HG03196 (cell line): ENCODE data around the gene ANKHD1.

Experiments used
- ATAC-seq: cut with Tn5 transposase; IDR thresholded peaks from one replicate; pipeline ENCODE4 v1.9.1; 2021; ENCODE audit not compliant: unreplicated experiment

The ANKHD1 gene, protein sequence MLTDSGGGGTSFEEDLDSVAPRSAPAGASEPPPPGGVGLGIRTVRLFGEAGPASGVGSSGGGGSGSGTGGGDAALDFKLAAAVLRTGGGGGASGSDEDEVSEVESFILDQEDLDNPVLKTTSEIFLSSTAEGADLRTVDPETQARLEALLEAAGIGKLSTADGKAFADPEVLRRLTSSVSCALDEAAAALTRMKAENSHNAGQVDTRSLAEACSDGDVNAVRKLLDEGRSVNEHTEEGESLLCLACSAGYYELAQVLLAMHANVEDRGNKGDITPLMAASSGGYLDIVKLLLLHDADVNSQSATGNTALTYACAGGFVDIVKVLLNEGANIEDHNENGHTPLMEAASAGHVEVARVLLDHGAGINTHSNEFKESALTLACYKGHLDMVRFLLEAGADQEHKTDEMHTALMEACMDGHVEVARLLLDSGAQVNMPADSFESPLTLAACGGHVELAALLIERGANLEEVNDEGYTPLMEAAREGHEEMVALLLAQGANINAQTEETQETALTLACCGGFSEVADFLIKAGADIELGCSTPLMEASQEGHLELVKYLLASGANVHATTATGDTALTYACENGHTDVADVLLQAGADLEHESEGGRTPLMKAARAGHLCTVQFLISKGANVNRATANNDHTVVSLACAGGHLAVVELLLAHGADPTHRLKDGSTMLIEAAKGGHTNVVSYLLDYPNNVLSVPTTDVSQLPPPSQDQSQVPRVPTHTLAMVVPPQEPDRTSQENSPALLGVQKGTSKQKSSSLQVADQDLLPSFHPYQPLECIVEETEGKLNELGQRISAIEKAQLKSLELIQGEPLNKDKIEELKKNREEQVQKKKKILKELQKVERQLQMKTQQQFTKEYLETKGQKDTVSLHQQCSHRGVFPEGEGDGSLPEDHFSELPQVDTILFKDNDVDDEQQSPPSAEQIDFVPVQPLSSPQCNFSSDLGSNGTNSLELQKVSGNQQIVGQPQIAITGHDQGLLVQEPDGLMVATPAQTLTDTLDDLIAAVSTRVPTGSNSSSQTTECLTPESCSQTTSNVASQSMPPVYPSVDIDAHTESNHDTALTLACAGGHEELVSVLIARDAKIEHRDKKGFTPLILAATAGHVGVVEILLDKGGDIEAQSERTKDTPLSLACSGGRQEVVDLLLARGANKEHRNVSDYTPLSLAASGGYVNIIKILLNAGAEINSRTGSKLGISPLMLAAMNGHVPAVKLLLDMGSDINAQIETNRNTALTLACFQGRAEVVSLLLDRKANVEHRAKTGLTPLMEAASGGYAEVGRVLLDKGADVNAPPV (N-terminal part only)

DNA sequence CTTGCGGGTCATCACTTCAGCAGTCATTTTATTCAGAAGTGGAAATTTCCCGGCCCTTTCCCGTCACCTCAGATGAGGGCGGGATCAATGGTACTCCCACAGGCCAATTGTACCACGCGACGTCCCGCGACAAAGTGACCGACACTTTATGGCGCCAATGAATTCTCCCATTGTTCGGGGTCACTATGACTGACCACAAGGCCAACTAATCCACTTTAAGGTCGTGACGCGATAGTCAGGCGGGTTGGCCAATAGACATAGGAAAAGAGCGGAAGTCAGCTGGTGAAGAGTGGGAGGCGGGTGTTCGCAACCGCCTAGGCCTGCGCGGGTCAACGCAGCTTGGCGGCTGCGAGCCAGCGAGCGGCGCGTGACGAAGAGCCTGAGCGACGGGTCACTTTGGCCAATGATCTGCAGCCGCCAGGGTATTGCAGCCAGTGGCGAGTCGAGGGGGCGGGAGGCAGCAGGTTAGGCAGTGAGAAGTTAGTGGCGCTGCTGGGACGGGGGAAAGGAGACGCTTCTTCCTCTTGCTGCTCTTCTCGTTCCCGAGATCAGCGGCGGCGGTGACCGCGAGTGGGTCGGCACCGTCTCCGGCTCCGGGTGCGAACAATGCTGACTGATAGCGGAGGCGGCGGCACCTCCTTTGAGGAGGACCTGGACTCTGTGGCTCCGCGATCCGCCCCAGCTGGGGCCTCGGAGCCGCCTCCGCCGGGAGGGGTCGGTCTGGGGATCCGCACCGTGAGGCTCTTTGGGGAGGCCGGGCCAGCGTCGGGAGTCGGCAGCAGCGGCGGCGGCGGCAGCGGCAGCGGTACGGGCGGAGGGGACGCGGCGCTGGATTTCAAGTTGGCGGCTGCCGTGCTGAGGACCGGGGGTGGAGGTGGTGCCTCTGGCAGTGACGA is at the start of gene ANKHD1:
TSS of gene ANKHD1 (plus strand) at position 472 of the 896 bp plus-strand sequence. CDS start at position 607, 135 bp downstream.
- peak; percentile 92 for ATAC-seq

DNA sequence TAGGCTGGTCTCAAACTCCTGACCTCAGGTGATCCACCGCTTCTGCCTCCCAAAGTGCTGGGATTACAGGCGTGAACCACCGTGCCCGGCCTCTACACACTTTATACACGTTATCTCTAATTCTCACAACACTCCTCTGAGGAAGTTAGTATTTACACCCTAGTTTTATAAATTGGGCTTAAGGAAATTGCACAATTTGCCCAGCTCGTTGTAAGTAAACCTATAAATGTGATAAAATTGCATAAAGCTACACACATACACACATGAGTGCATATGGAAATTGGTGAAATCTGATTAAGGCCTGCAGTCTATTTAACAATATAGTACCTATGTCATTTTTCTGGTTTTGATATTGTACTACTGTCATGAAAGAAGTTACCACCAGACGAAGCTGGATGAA is 46.1 kb upstream of the ANKHD1 start:
- ATAC-seq: no peak

DNA sequence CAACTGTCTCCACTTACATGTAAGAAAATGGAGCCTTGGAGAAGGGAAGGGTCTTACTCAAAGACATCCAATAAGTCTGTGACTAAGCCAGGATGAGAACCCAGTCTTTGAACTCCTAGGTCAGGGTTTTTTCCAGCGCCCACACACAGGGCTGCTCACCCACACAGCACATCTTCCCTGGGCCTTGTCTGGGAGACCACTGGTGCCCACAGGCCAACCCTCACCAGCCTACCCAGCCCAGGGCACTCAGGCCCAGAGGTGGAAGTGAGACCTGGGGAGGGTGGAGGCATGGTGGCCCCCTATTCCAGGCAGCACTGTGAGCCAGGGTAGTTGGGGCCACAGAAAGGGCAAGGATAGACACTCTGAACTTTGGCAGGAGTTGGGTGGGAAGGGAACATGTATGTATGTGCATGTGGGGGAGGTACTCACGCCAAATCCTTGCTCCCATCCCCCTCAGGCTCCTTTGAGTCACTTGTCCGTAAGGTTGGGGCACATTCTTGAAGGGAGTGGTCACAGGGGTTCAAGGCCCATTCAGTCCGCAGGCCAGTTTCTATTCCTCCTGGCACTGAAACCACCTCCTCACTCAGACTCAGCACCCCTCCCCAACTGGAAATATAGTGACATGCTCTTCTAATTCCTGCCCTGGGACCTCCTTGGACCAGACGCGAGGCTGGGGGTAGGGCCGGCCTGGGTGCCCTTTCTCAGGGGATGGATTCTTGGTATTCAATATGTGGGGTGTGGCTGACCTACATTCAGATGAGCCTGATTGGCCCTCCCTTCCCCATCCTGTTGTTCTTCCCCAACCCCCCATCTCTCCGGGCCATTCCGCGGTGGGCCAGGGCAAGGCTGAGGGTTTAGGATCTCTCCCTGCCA is 44.5 kb upstream of the ANKHD1 start:
- ATAC-seq: no peak

DNA sequence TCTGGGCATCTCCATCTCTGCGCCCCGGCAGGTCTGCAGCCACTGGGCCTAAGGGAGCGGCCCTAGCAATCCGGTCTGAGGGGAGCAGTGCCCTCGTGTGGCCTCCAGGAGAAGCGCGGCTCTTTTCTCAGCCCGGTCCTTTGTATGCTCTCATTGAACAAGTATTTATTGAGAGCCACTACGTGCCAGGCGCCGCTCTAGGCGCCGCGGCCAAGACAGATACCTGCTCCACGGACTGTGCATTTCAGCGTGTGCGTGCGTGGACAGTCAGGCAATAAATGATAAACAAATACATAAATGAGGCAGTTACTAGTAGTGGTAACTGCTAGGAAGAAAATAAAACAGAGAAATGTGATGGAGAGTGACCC is 43.9 kb upstream of the ANKHD1 start:
- ATAC-seq: peak; percentile 85

DNA sequence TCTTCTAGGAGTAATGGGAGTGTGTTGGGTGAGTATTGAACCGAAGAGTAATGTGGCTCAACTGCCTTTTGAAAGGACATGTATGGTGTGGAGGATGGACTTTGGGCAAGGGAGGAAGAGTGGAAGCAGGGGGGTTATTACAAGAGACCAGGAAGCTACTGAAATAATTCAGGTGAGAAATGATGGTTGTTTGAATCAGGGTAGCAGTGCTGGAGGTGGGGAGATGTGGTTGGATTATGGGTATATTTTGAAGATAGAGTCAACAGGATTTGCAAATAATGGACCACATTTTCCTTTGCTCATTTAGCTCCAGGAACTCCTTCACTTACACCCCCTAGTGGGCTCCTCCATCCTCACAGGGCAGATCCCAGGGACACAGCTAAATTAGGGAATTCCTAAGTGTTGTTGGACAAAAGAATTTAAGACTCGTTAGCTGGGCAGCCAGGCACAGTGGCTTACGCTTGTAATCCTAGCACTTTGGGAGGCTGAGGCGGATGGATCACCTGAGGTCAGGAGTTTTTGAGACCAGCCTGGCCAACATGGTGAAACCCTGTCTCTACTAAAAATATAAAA is 42.8 kb upstream of the ANKHD1 start:
- ATAC-seq: no peak

DNA sequence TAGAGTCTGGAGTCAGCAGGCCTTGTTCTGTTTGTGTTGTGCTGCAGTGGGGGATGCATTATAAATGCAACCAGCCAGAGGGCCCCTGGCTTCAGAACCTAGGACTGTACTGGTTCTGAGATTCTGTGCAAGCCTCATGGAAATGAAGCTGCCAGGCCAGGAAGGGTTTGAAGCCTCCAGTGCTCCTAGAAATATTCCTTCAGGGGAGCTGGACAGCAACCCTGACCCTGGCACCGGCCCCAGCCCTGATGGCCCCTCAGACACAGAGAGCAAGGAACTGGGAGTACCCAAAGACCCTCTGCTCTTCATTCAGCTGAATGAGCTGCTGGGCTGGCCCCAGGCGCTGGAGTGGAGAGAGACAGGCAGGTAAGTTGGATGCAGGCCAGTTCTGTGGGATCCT is 41.5 kb upstream of the ANKHD1 start, which contains the start of gene SLC4A9:
TSS of gene SLC4A9 (plus strand) at position 94 of the 400 bp plus-strand sequence. CDS start at position 137, 43 bp downstream.
- ATAC-seq: no peak

DNA sequence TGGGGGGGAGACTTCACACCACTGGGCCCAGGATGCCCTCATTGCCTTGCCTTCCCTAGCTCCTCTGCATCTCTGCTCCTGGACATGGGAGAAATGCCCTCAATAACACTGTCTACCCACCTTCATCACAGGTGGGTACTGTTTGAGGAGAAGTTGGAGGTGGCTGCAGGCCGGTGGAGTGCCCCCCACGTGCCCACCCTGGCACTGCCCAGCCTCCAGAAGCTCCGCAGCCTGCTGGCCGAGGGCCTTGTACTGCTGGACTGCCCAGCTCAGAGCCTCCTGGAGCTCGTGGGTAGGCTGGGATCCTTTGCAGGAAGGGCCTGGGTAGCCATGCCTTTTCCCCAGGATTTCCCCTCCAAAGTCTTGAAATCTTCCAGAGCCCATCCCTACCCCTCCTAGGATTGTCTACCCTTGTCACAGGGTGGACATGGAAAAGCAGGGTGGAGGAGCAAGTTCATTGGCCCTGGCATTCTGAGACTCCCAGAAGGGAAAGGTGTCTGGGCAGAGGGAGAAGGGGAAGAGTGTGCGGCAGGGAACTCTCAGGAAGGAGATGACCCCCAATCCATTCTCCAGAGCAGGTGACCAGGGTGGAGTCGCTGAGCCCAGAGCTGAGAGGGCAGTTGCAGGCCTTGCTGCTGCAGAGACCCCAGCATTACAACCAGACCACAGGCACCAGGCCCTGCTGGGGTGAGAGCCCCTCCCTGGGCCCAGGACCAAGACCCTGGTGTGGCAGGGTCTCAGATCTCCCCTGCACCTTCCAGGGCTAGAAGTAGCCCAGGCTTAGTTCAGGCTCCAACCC is 40.8 kb upstream of the ANKHD1 start:
- ATAC-seq: no peak

DNA sequence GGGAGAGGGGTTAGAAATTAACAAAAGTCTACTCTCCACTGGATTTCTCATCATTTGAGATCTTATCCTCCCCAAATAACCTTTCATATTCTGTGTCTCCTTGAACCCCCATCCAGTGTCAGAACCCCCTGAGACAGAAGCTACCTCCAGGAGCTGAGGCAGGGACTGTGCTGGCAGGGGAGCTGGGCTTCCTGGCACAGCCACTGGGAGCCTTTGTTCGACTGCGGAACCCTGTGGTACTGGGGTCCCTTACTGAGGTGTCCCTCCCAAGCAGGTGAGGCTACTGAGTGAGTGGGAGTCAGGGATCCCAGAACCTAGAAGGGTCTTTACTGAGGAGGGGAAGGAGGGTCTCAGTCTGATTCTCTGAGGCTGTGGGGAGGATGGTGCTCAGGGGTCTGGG is 39.7 kb upstream of the ANKHD1 start:
- ATAC-seq: no peak

DNA sequence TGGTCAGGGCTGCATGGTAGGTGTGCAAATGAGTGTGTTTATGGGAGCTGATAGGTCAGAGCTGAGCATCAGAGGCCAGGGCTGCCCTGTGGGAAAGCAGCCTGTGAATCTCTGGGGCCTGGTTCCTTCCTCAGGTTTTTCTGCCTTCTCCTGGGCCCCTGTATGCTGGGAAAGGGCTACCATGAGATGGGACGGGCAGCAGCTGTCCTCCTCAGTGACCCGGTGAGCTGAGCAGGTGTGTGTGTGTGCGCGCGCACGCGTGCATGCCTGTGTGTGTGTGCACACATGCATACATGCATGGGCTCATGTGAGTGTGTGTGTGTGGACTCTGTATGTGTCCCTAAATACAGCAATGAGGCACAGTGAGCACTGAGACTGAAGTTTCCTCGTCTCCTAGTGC is 39.3 kb upstream of the ANKHD1 start:
- no peak for ATAC-seq

DNA sequence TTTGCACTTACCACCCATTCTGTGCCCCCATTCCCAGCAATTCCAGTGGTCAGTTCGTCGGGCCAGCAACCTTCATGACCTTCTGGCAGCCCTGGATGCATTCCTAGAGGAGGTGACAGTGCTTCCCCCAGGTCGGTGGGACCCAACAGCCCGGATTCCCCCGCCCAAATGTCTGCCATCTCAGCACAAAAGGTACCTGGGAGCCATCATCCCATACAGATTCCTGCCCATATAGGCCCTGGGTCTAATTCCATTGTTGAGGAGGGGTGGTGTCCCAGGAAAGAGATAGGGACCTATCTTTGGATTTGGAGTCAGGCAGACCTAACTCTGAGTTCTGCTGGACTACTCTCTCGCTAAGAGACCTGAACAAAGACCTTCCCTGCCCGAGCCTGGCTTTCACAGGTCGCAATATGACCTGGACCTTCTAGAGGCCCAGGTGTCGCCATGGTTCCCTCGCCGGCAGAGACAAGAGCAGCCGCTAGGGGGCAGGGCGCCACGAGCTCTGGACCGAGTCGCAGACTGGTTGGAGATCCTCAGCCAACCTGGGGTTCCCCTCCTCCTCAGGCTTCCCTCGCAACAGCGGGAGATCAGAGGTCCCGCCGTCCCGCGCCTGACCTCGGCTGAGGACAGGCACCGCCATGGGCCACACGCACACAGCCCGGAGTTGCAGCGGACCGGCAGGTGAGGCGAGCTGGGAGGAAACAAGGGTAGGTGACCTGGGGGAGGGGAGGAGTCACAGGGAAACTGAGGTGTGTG is 38.6 kb upstream of the ANKHD1 start:
- peak; percentile 66 for ATAC-seq

DNA sequence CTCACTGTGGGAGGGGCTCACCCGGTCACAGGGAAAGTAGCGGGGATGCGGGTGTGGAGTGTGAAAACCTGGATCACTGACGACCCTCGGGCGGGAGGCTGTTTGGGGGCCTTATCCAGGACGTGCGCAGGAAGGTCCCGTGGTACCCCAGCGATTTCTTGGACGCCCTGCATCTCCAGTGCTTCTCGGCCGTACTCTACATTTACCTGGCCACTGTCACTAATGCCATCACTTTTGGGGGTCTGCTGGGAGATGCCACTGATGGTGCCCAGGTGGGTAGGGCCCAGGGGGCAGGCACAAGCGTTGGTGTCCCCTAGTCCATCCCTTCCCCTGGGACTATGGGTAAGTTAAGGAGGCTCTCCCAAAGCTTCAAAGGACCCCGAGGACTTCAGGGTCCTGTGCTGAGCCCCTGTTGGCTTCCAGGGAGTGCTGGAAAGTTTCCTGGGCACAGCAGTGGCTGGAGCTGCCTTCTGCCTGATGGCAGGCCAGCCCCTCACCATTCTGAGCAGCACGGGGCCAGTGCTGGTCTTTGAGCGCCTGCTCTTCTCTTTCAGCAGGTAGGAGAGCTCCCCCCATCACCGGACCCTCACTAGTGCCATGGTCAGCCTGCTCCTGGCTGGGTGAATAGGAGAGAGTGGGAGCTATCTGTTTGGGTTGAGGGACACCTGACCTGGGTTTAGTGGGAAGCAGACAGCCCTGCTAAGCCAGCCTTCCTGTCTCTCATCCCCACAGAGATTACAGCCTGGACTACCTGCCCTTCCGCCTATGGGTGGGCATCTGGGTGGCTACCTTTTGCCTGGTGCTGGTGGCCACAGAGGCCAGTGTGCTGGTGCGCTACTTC is 37.8 kb upstream of the ANKHD1 start:
- no peak for ATAC-seq

DNA sequence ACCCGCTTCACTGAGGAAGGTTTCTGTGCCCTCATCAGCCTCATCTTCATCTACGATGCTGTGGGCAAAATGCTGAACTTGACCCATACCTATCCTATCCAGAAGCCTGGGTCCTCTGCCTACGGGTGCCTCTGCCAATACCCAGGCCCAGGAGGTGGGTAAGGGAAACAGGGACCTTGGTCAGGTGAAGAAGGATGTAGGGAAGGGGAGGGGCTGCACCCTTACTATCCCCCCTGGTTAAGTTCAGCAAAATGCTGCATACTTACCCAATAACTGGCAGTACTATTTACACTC is 37.2 kb upstream of the ANKHD1 start:
- no peak for ATAC-seq

DNA sequence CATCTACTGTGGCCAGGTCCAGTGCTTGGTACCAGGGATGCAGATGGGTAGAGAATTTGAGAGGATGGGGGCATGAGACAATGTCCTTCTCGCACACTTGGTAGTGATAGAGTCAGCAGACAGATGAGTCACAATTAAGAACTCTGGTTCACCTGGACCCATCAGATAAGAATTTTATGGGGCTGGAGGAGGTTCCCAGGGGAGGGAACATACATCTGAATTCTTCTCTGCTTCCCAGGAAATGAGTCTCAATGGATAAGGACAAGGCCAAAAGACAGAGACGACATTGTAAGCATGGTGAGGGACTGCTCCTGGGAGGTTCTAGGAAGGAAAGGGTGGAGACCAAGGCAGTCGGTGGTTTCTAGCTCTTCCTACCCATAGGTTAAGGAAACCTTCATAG is 36.4 kb upstream of the ANKHD1 start:
- no peak for ATAC-seq

DNA sequence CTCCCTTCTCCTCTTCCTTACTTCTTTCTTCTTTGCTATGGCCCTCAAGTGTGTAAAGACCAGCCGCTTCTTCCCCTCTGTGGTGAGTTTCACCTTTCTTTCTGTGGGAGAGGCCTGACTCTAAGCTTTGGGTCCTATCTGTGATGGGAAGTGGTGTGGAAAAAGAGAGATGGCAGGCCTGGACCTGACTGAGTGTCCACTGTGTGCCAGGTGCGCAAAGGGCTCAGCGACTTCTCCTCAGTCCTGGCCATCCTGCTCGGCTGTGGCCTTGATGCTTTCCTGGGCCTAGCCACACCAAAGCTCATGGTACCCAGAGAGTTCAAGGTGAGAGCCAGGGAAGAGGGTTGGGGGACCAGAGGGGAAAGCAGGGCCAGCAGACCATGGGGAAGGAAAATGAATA is 35.7 kb upstream of the ANKHD1 start:
- ATAC-seq: no peak

DNA sequence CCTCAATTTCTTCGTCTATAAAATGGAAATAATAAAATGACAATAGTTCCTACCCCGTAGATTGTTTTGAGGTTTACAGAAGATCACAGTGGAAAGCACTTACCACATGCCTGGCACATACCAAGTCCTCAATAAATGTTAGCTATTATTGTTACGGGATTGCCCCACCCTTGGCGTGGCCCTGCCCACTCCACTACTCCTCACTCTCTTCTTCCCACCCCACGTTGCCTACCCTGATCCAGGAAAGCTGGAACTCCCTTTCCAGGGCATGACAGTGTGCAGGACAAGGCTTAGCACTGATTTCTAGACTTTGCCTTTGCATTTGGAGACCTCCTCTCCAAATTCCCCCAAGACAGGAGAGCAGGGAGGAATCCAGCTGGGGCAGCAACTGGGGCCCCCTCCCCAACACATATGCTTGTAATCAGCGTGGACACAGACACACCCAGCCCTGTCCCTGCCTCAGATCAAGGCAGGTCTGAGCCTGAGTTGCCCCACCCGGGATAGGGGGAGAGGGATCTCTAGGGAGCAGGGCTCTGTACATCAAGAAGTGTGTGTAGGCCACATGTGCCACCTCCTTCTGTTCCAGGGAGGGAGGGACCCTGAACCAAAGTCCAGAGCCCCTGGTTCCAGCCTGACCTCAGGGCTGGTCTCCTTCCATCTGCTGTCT is 34.9 kb upstream of the ANKHD1 start:
- ATAC-seq: no peak
